HCT116 (cell line): Measurements from ENCODE around the gene CCN5. TPM values are rescaled to one million over a fixed set of nuclear protein-coding genes. Genes with fewer than 3 reads are reported as not detected.

ENCODE experiments used
- ATAC-seq: fragments of 200-7000 bp; cut with Tn5 transposase; 2 replicates; pipeline ENCODE4 v1.9.1; 2020; ENCODE audit warnings: mild to moderate bottlenecking, moderate library complexity
- BruUV-seq: library from RNA; stranded (reverse); fragments of 400-500 nt; replicated peaks from 2 replicates; lab custom pipeline; 2021; lab: Mats Ljungman, UMichigan
- CTCF ChIA-PET: fragments of 300-600 bp; sonication (Branson Sonifier 250); formaldehyde crosslinking; loops from one replicate; lab custom pipeline; 2021; ENCODE audit warnings: antibody characterized with exemption; lab: Charles Lee
- POLR2A ChIA-PET: fragments of 300-600, 350-600 bp; sonication (Branson Sonifier 250); formaldehyde crosslinking; loops from one replicate; lab custom pipeline; 2021; ENCODE audit warnings: antibody characterized with exemption; lab: Charles Lee
- RAD21 ChIA-PET, 2 experiments: fragments of 300-600 bp; sonication (Branson Sonifier 250); formaldehyde crosslinking; loops; one replicate each; lab custom pipeline; 2023; ENCODE audit warnings: low total read pairs in 2 of 2; ENCODE audit not compliant: uncharacterized antibody in 2 of 2, unreplicated experiment in 2 of 2, low non-redundant PET in 1 of 2; lab: Charles Lee
- DNase-seq: peaks from one replicate; pipeline ENCODE4 v3.0.0-alpha.2; 2010; ENCODE audit warnings: low read depth, low spot score
- H2AFZ ChIP-seq: fragments of 200-600 bp; shearing (Covaris generic), sonication (generic); 2 replicates; pipeline ENCODE4 v1.6.1; 2017; ENCODE audit warnings: low read depth, mixed run types, mixed read lengths, antibody characterized with exemption, low read length; ENCODE audit not compliant: poor library complexity, severe bottlenecking
- H3K27ac ChIP-seq: 2 replicates; pipeline ENCODE4 v1.5.1; 2012; ENCODE audit warnings: low read depth, low read length
- H3K27me3 ChIP-seq: fragments of 200-600 bp; sonication (generic); 2 replicates; pipeline ENCODE4 v1.6.1; 2016; ENCODE audit warnings: mixed run types, low read length, mixed read lengths; ENCODE audit not compliant: insufficient read depth
- H3K36me3 ChIP-seq, 2 experiments: fragments of 200-500 bp in 1 of 2; fragments of 200-600 bp in 1 of 2; sonication (Bioruptor generic) in 1 of 2; sonication (generic) in 1 of 2; 2 replicates each; pipeline versions ENCODE4 v1.5.1 to v1.6.1; 2014 to 2016; ENCODE audit warnings: low read length in 2 of 2, inconsistent platforms in 1 of 2, mixed read lengths in 1 of 2, mixed run types in 1 of 2; ENCODE audit not compliant: insufficient read depth in 2 of 2, control insufficient read depth in 1 of 2
- H3K4me1 ChIP-seq, 2 experiments: fragments of 200-600 bp in 1 of 2; sonication (generic) in 1 of 2; 2 replicates each; pipeline versions ENCODE4 v1.5.1 to v1.6.1; 2012 to 2017; ENCODE audit warnings: low read length in 2 of 2, inconsistent platforms in 1 of 2, mild to moderate bottlenecking in 1 of 2, mixed read lengths in 1 of 2, mixed run types in 1 of 2, moderate library complexity in 1 of 2; ENCODE audit not compliant: insufficient read depth in 2 of 2, control insufficient read depth in 1 of 2
- H3K4me2 ChIP-seq: fragments of 200-600 bp; sonication (generic); 2 replicates; pipeline ENCODE4 v1.6.1; 2017; ENCODE audit warnings: mixed run types, low read length, mixed read lengths
- H3K4me3 ChIP-seq, 2 experiments: fragments of 200-600 bp in 1 of 2; sonication (generic) in 1 of 2; replicated peaks in 1 of 2; 2 replicates each; pipeline ENCODE4 v1.5.1; 2011 to 2016; ENCODE audit warnings: low read length in 2 of 2, control low read depth in 1 of 2, low read depth in 1 of 2, mild to moderate bottlenecking in 1 of 2, mixed read lengths in 1 of 2, mixed run types in 1 of 2
- H3K79me2 ChIP-seq: fragments of 200-600 bp; sonication (generic); 2 replicates; pipeline ENCODE4 v1.6.1; 2017; ENCODE audit warnings: mild to moderate bottlenecking, mixed run types, low read length, moderate library complexity, mixed read lengths; ENCODE audit not compliant: insufficient read depth
- H3K9ac ChIP-seq: fragments of 200-600 bp; sonication (generic); 2 replicates; pipeline ENCODE4 v1.6.1; 2016; ENCODE audit warnings: low read length, mixed read lengths
- H3K9me2 ChIP-seq: fragments of 200-600 bp; sonication (generic), shearing (Covaris generic); 2 replicates; pipeline ENCODE4 v1.6.1; 2017; ENCODE audit warnings: mixed run types, mild to moderate bottlenecking, moderate library complexity; ENCODE audit not compliant: insufficient read depth
- H3K9me3 ChIP-seq, 2 experiments: fragments of 200-500 bp in 1 of 2; fragments of 200-600 bp in 1 of 2; sonication (Bioruptor generic) in 1 of 2; sonication (generic) in 1 of 2; 2 replicates each; pipeline ENCODE4 v1.6.1; 2014 to 2017; ENCODE audit warnings: low read length in 2 of 2, mixed read lengths in 2 of 2, inconsistent platforms in 1 of 2, low read depth in 1 of 2, mild to moderate bottlenecking in 1 of 2, mixed run types in 1 of 2, moderate library complexity in 1 of 2; ENCODE audit not compliant: control insufficient read depth in 1 of 2, insufficient read depth in 1 of 2
- H4K20me1 ChIP-seq: fragments of 200-600 bp; sonication (generic), shearing (Covaris generic); 2 replicates; pipeline ENCODE4 v1.6.1; 2017; ENCODE audit warnings: mixed run types, mild to moderate bottlenecking, moderate library complexity; ENCODE audit not compliant: insufficient read depth
- CEBPB ChIP-seq: IDR thresholded peaks from 2 replicates; pipeline ENCODE4 v1.6.1; 2012; ENCODE audit warnings: low read depth
- CTCF ChIP-seq, 3 experiments: fragments of 200-600 bp in 1 of 3; sonication (generic) in 1 of 3; IDR thresholded peaks in 2 of 3; conservative IDR thresholded peaks in 1 of 3; 2 replicates each; pipeline ENCODE4 v1.5.1; 2012 to 2017; ENCODE audit warnings: low read depth in 2 of 3, low read length in 2 of 3, antibody characterized with exemption in 1 of 3, borderline replicate concordance in 1 of 3, control low read depth in 1 of 3, mild to moderate bottlenecking in 1 of 3, mixed read lengths in 1 of 3, mixed run types in 1 of 3, moderate library complexity in 1 of 3; ENCODE audit not compliant: insufficient read depth in 1 of 3
- FOSL1 ChIP-seq: IDR thresholded peaks from 2 replicates; pipeline ENCODE4 v1.6.1; 2012; ENCODE audit warnings: low read depth
- MAX ChIP-seq: IDR thresholded peaks from 2 replicates; pipeline ENCODE4 v1.6.1; 2012
- POLR2A ChIP-seq: IDR thresholded peaks from 2 replicates; pipeline ENCODE4 v1.7.0; 2011; ENCODE audit warnings: borderline replicate concordance; ENCODE audit not compliant: insufficient read depth, insufficient read length; ENCODE audit errors: extremely low read depth
- RAD21 ChIP-seq: IDR thresholded peaks from 2 replicates; pipeline ENCODE4 v1.6.1; 2012; ENCODE audit warnings: low read depth, mild to moderate bottlenecking
- YY1 ChIP-seq: IDR thresholded peaks from 2 replicates; pipeline ENCODE4 v1.6.1; 2011; ENCODE audit warnings: low read length, low read depth, moderate library complexity, mild to moderate bottlenecking; ENCODE audit not compliant: insufficient replicate concordance; ENCODE audit errors: extremely low read depth
- ZFX ChIP-seq: fragments of 450-650 bp; IDR thresholded peaks from 2 replicates; pipeline ENCODE4 v1.6.1; 2017
- intact Hi-C: fragments of 100-400 bp; cut with micrococcal nuclease; formaldehyde crosslinking; loops from 2 replicates; pipeline ENCODE4 v1.10.0; 2022
- total RNA-seq: library from RNA; stranded (reverse); gene quantifications from one replicate; pipeline ENCODE4 v1.2.1, GENCODE V29; 2021; ENCODE audit not compliant: unreplicated experiment

Gene CCN5
- total RNA-seq, 1 experiment from 2014 or later, result 0.20 TPM

- no peak for TF ChIP-seq MAX
These were observed 33.2 kb upstream of the CCN5 start (continued) for GRCh38 chr20:44681796-44682566.

GRCh38 chr20:44683263-44684046 lies 31.7 kb upstream of the CCN5 start:
- ATAC-seq (peak; percentile 91), DNase-seq (peak; percentile 59)
- Histone ChIP-seq H3K4me3 (no peak overlapping the region), H3K27ac (no peak overlapping the region), H3K4me2 (peak overlapping the region; percentile 43), H3K9ac (no peak overlapping the region), H3K27me3 (no peaks in the 10 kb centered on the region), H2AFZ (peak overlapping the region; percentile 63), H3K9me3 (no peaks in the 10 kb centered on the region), H3K79me2 (no peaks in the 10 kb centered on the region), H4K20me1 (no peaks in the 10 kb centered on the region), H3K36me3 (no peaks in the 10 kb centered on the region), H3K9me2 (no peaks in the 10 kb centered on the region), H3K4me1 (peaks cover 3 to 22% of the 10 kb centered on the region in 2 experiments)
- CTCF ChIA-PET, result interaction anchor here (0.6 to 7.5 kb wide), 21 partner anchors 8 to 618 kb away, joined by 3 to 160 read pairs (median 4); partner anchors contain the start of gene ADA
- POLR2A ChIA-PET, result interaction anchor here (1.0 kb wide), 1 partner anchor 48 kb away, joined by 3 read pairs; no protein-coding TSS in a partner anchor
- BruUV-seq, result no TSS peak
- peak; percentile 63 to 79 (median 77); a peak in 5 of 6 replicates for TF ChIP-seq CTCF (IDR thresholded peaks at IDR 0.05 in 2 of 3, conservative IDR thresholded peaks at IDR 0.05 in 1 of 3; ENCODE audit: borderline replicate concordance in 1 of 3, insufficient read depth in 1 of 3, low read depth in 2 of 3, low read length in 2 of 3)
- TF ChIP-seq CEBPB, result peak; percentile 68; the same call in 1 of the 2 replicates
- no peak for TF ChIP-seq POLR2A
- TF ChIP-seq ZFX, result no peak
- peak; percentile 85 for TF ChIP-seq YY1
- no peak for TF ChIP-seq FOSL1
- peak; percentile 71; the same call in 1 of the 2 replicates for TF ChIP-seq MAX
- peak; percentile 79 for TF ChIP-seq RAD21
- RAD21 ChIA-PET, result interaction anchor here (1.0 to 4.6 kb wide), 4 partner anchors 47 to 64 kb away, joined by 3 to 27 read pairs (median 6); no protein-coding TSS in a partner anchor
- intact Hi-C loops, result loop anchor here (2.0 kb wide), 1 partner anchor 469 kb away; no protein-coding TSS in a partner anchor
